ENCODE data around the gene ISOC2.

GRCh38 chr19:55443824-55444480 lies 17.5 kb downstream of the ISOC2 start:
- TF ChIP-seq, protein P1, sequence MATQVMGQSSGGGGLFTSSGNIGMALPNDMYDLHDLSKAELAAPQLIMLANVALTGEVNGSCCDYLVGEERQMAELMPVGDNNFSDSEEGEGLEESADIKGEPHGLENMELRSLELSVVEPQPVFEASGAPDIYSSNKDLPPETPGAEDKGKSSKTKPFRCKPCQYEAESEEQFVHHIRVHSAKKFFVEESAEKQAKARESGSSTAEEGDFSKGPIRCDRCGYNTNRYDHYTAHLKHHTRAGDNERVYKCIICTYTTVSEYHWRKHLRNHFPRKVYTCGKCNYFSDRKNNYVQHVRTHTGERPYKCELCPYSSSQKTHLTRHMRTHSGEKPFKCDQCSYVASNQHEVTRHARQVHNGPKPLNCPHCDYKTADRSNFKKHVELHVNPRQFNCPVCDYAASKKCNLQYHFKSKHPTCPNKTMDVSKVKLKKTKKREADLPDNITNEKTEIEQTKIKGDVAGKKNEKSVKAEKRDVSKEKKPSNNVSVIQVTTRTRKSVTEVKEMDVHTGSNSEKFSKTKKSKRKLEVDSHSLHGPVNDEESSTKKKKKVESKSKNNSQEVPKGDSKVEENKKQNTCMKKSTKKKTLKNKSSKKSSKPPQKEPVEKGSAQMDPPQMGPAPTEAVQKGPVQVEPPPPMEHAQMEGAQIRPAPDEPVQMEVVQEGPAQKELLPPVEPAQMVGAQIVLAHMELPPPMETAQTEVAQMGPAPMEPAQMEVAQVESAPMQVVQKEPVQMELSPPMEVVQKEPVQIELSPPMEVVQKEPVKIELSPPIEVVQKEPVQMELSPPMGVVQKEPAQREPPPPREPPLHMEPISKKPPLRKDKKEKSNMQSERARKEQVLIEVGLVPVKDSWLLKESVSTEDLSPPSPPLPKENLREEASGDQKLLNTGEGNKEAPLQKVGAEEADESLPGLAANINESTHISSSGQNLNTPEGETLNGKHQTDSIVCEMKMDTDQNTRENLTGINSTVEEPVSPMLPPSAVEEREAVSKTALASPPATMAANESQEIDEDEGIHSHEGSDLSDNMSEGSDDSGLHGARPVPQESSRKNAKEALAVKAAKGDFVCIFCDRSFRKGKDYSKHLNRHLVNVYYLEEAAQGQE (IDR thresholded peaks at IDR 0.05): no peak
- TF ChIP-seq CTCF (IDR thresholded peaks at IDR 0.05; ENCODE audit: low read depth, low read length, missing input control): no peak
- no peak for TF ChIP-seq YY1 (IDR thresholded peaks at IDR 0.05)
- no peak for TF ChIP-seq SP1 (IDR thresholded peaks at IDR 0.05)
- no peak for TF ChIP-seq RAD21 (IDR thresholded peaks at IDR 0.05)
- no peak for TF ChIP-seq EGR1 (IDR thresholded peaks at IDR 0.05; ENCODE audit: low read depth in 2 of 2)
- no peak for TF ChIP-seq ATF3 (IDR thresholded peaks at IDR 0.05)
- no peak for TF ChIP-seq RXRA (IDR thresholded peaks at IDR 0.05)
- no peak for TF ChIP-seq TAF1 (conservative IDR thresholded peaks at IDR 0.05)
- no peak for TF ChIP-seq HNF4A (conservative IDR thresholded peaks at IDR 0.05)
